Measurements from ENCODE around the gene NRARP. TPM values are rescaled to one million over a fixed set of nuclear protein-coding genes. Genes with fewer than 3 reads are reported as not detected.

Gene NRARP
- total and polyA plus RNA-seq, 7 donors, result 1.8 to 24.7 (median 11.6) TPM; not detected in 1

DNA sequence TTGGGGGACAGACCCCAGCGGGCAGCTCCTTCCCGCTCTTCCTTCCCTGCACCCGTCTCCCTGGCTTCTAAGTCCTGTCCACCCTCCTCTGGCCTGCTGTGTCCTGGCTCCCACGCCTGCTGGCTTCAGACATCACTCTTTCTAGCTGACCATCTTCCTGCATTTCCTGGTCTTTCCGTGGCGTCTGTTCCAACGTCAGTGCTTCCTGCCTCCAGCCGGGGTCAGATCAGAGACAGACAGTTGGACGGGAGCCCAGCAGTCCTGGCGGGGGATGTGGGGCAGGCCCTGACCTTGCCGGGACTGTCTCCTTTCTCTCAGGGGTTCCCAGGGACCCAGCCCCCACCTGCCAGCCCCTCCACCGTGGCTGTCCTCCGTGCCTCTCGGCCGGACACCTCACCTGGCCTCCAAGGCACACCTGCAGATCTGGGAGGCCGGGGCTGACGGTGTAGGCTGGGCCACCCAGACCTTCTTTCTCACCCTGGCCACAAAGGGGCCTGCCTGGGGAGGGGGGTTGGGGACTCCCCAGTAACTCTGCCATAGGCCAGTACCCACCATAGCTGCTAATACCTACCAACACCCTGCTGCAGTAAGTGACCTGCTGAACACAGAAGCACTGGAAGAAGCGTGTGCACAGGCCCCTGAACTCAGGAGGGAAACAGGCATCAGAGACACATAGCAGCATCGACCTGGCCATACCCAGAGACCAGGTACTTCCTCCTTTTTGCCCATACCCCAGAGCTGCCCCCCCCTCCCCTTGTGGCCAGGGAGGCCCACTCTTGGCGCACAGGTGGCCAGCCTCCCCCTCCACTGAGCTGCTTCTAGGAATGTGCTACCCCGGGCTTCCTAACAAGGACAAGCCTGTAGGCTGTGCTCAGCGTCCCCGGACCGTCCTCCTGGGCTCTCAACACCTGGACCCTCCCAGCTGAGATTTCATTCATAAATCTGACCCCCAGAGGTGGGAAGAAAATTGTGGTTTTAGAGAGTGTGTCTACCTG is 5.1 kb downstream of the NRARP start:
- H3K9me3 ChIP-seq, result no peaks in the 10 kb centered on the region
- no peak for DNase-seq
- 11 to 46% methylated on average over 24 of the region's 24 CpGs for WGBS, 2 donors
- no peak for TF ChIP-seq EP300 (IDR thresholded peaks at IDR 0.05)
- no peak for TF ChIP-seq POLR2A (IDR thresholded peaks at IDR 0.05)
- H3K4me3 ChIP-seq, result peak overlapping the region in 1 of 4 donors; percentile 43
- peaks cover 62 to 97% (median 94%) of the 10 kb centered on the region in 3 donors for H3K27me3 ChIP-seq
- intact Hi-C loops (cut with DNase I), result loop anchor here (5.0 to 10.0 kb wide), 2 partner anchors 110 to 228 kb away; no protein-coding TSS in a partner anchor
- no peaks in the 10 kb centered on the region for H3K36me3 ChIP-seq
- H3K27ac ChIP-seq, result peak overlapping the region; percentile 34 to 66 (median 62)
- H3K4me1 ChIP-seq, result peaks cover 0 to 38% (median 36%) of the 10 kb centered on the region in 4 donors

DNA sequence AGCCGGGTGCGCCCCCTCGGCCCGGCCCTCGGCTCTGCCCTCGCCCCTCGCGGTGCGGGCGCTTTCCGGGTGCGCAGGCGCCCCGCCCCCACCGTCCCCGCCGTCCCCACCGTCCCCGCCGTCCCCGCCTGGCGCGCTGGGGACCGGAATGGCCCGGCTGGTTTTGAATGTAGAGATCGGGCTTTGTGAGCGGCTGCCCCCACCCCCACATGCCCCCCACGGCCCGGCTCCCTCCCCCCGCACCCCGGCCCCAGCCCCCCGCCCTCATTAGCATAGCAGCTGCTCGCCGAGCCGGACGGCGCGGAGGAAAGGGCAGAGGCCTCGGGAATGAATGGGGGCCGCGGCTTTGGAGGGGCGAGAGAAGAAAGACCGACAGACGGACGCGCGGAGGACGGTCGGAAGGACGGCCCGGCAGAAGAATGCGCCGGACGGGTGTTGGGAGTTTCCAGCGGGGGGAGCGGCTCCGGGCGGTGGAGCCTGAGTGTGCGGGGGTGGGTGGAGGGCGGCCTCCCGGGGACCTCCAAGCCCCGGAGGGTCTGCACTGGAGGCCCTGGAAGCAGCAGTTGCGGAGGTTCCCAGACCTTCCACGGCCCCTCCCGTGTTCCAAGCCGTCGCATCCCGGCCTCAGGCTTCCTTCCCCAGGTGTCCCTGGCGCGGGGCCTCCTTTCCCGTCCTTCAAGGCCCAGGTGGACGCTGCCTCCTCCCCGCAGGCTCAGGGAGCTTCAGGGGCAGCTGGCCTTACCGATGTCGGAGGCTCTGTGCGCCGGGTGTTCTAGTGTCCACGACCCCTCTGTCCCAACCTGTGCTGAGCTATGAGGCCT is 6.0 kb downstream of the NRARP start:
- Histone ChIP-seq H3K27me3 (peaks cover 57 to 95% (median 90%) of the 10 kb centered on the region in 3 donors), H3K4me1 (peaks cover 0 to 34% (median 30%) of the 10 kb centered on the region in 4 donors), H3K4me3 (peak overlapping the region in 3 of 4 donors; percentile 31 to 43 (median 36)), H3K27ac (peak overlapping the region; percentile 34 to 66 (median 62)), H3K36me3 (no peaks in the 10 kb centered on the region), H3K9me3 (no peaks in the 10 kb centered on the region)
- intact Hi-C loops (cut with DNase I), result loop anchor here (5.0 to 10.0 kb wide), 2 partner anchors 111 to 229 kb away; no protein-coding TSS in a partner anchor
- TF ChIP-seq POLR2AphosphoS5 (IDR thresholded peaks at IDR 0.05) (no peak), EP300 (IDR thresholded peaks at IDR 0.05) (no peak), POLR2A (IDR thresholded peaks at IDR 0.05) (peak in 1 of 2 donors; percentile 30)
- TF ChIP-seq, protein P1, sequence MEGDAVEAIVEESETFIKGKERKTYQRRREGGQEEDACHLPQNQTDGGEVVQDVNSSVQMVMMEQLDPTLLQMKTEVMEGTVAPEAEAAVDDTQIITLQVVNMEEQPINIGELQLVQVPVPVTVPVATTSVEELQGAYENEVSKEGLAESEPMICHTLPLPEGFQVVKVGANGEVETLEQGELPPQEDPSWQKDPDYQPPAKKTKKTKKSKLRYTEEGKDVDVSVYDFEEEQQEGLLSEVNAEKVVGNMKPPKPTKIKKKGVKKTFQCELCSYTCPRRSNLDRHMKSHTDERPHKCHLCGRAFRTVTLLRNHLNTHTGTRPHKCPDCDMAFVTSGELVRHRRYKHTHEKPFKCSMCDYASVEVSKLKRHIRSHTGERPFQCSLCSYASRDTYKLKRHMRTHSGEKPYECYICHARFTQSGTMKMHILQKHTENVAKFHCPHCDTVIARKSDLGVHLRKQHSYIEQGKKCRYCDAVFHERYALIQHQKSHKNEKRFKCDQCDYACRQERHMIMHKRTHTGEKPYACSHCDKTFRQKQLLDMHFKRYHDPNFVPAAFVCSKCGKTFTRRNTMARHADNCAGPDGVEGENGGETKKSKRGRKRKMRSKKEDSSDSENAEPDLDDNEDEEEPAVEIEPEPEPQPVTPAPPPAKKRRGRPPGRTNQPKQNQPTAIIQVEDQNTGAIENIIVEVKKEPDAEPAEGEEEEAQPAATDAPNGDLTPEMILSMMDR (IDR thresholded peaks at IDR 0.05), result no peak
- no peak for DNase-seq
- 2 to 12% methylated on average over 78 of the region's 78 CpGs for WGBS, 2 donors

DNA sequence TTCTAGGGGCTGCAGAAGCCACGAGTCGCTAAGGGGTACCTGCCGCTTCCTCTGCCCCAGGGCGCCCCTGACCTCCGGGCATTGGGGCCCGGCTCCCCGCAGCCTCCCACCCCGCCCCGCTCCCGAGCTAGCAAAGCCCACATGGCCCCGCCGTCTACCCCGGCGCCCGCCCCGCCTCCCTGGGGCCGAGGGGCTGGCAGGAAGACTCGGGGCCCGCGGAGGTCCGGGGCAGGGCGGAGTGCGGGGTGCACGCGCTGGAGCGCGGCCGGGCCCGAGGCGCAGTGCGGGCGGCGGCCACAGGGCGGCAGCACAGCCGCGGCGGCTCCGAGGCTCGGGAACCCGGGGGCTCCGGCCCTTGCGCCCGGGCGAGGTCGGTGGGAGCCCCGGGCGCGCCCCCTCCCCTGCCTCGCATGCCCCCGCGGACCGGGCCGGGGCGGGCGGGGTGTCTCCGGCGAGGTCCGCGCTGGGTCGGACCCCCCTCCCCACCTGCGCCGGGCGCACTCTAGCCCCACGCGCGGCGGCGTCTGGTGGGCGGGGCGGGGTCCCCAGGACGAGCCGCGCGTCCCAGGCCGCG is 6.7 kb downstream of the NRARP start:
- TF ChIP-seq, protein P1 (IDR thresholded peaks at IDR 0.05), result peak in 1 of 4 experiments; percentile 52
- TF ChIP-seq POLR2AphosphoS5 (IDR thresholded peaks at IDR 0.05), result no peak
- TF ChIP-seq POLR2A (IDR thresholded peaks at IDR 0.05), result no peak
- no peak for TF ChIP-seq EP300 (IDR thresholded peaks at IDR 0.05)
- Histone ChIP-seq H3K4me3 (peak overlapping the region in 3 of 4 donors; percentile 31 to 43 (median 36)), H3K27ac (peak overlapping the region in 1 of 4 donors; percentile 59), H3K36me3 (no peaks in the 10 kb centered on the region), H3K27me3 (peaks cover 51 to 88% (median 83%) of the 10 kb centered on the region in 3 donors), H3K4me1 (peaks cover 0 to 26% (median 22%) of the 10 kb centered on the region in 4 donors), H3K9me3 (no peaks in the 10 kb centered on the region)
- intact Hi-C loops (cut with DNase I), result loop anchor here (5.0 to 10.0 kb wide), 2 partner anchors 112 to 229 kb away; no protein-coding TSS in a partner anchor
- 2 to 5% methylated on average over 76 of the region's 76 CpGs for WGBS, 2 donors
- DNase-seq, result no peak

DNA sequence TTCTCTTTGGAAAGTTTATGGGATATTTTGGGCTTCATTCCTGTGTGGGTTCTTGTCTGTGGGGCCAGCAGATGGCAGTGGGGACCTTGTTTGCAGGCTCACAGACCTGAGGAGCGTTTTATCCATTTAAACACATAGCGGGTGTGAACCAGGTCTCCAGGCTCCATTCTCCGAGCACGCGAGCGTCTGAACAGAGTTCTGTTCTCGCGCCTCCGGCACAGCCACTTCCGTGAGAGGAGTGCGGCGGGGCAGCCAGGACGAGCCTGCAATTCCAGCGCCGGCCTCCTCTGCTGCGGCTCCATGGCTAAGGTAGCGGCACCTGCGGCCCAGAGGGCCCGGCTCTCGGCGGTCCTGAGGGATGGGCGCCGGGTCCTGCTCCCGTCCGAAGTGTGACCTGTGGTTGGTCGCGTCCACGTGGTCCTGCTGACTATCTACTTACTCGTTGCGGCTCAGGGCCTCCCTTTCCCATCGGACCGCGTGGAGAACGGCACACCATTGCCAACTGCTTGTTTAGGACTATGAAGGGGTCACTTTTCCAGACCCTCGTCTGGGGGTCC is 7.3 kb downstream of the NRARP start:
- intact Hi-C loops (cut with DNase I), result loop anchor here (5.0 to 10.0 kb wide), 2 partner anchors 113 to 230 kb away; no protein-coding TSS in a partner anchor
- WGBS, 2 donors, result 34 to 72% methylated on average over 35 of the region's 35 CpGs
- Histone ChIP-seq H3K36me3 (no peaks in the 10 kb centered on the region), H3K27ac (no peak overlapping the region), H3K9me3 (no peaks in the 10 kb centered on the region), H3K4me3 (peak overlapping the region in 2 of 4 donors; percentile 31 to 43), H3K27me3 (peaks cover 45 to 82% (median 77%) of the 10 kb centered on the region in 3 donors), H3K4me1 (peaks cover 0 to 22% (median 20%) of the 10 kb centered on the region in 4 donors)
- no peak for DNase-seq
- no peak for TF ChIP-seq POLR2AphosphoS5 (IDR thresholded peaks at IDR 0.05)
- TF ChIP-seq, protein P1 (IDR thresholded peaks at IDR 0.05), result no peak
- TF ChIP-seq POLR2A (IDR thresholded peaks at IDR 0.05), result no peak
- TF ChIP-seq EP300 (IDR thresholded peaks at IDR 0.05), result no peak

All from sigmoid colon (tissue), 7 donors.